T-cell (primary cell): ENCODE data around the gene TGIF2LX. TPM values are rescaled to one million over a fixed set of nuclear protein-coding genes. Genes with fewer than 3 reads are reported as not detected.
"Not testable (repeated sequence)": the region's sequence is repeated elsewhere in the genome, so short reads cannot be mapped to it uniquely, and the experiment has no call there.

ENCODE experiments used
- ATAC-seq, 4 experiments: fragments of 200-7000 bp in 3 of 4; fragments of 150-1000 bp in 1 of 4; cut with Tn5 transposase; replicated peaks in 1 of 4; 1 replicate in 3 of 4; 2 replicates in 1 of 4; pipeline ENCODE4 v1.10.0; 2021; ENCODE audit warnings: moderate library complexity in 3 of 4, mild to moderate bottlenecking in 2 of 4, moderate number of reproducible peaks in 1 of 4
- CTCF ChIA-PET, 2 donors: fragments of 300-600 bp; sonication (Branson Sonifier 250); formaldehyde crosslinking; loops; one replicate each; lab custom pipeline; 2022; ENCODE audit warnings: antibody characterized with exemption in 2 of 2; lab: Charles Lee
- POLR2A ChIA-PET, 2 donors: fragments of 300-600 bp; sonication (Branson Sonifier 250); formaldehyde crosslinking; loops; one replicate each; lab custom pipeline; 2022; ENCODE audit warnings: antibody characterized with exemption in 2 of 2; lab: Charles Lee
- DNase-seq, 35 experiments: peaks; one replicate each; pipeline versions ENCODE4 v3.0.0 to v3.0.0-alpha.2; 2013 to 2023
- H3K27ac ChIP-seq: one replicate; pipeline ENCODE4 v1.5.1; 2013; ENCODE audit warnings: low read length
- H3K27me3 ChIP-seq, 2 experiments: replicated peaks in 1 of 2; 1 replicate in 1 of 2; 2 replicates in 1 of 2; pipeline versions ENCODE4 v1.6.1 to v1.7.0; 2013; ENCODE audit warnings: low read length in 1 of 2, mixed read lengths in 1 of 2; ENCODE audit not compliant: control insufficient read depth in 2 of 2, insufficient read depth in 2 of 2; ENCODE audit errors: extremely low read depth in 1 of 2
- H3K36me3 ChIP-seq, 2 donors: 1 replicate in 1 of 2; 2 replicates in 1 of 2; pipeline versions ENCODE4 v1.6.1 to v1.7.0; 2013; ENCODE audit warnings: low read length in 1 of 2; ENCODE audit not compliant: control insufficient read depth in 2 of 2, insufficient read depth in 1 of 2; ENCODE audit errors: extremely low read depth in 1 of 2
- H3K4me1 ChIP-seq, 2 experiments: 1 replicate in 1 of 2; 2 replicates in 1 of 2; pipeline versions ENCODE4 v1.6.1 to v1.7.0; 2013; ENCODE audit warnings: low read length in 2 of 2, mixed read lengths in 1 of 2; ENCODE audit not compliant: insufficient read depth in 2 of 2, control insufficient read depth in 1 of 2; ENCODE audit errors: extremely low read depth in 1 of 2
- H3K4me3 ChIP-seq, 2 donors: 1 replicate in 1 of 2; 2 replicates in 1 of 2; pipeline versions ENCODE4 v1.5.1 to v1.7.0; 2013; ENCODE audit warnings: mild to moderate bottlenecking in 2 of 2, low read length in 1 of 2, moderate library complexity in 1 of 2; ENCODE audit not compliant: control insufficient read depth in 1 of 2; ENCODE audit errors: extremely low read depth in 1 of 2
- H3K9me3 ChIP-seq: 2 replicates; pipeline ENCODE4 v1.7.0; 2013
- H3K27ac Mint-ChIP-seq, 2 donors: one replicate each; pipeline ENCODE4 v1.8.0; 2020 to 2021; ENCODE audit warnings: mild to moderate bottlenecking in 2 of 2, mixed read lengths in 2 of 2
- H3K27me3 Mint-ChIP-seq, 2 donors: one replicate each; pipeline ENCODE4 v1.8.0; 2021 to 2022; ENCODE audit warnings: mixed read lengths in 2 of 2
- H3K36me3 Mint-ChIP-seq: one replicate; pipeline ENCODE4 v1.8.0; 2021; ENCODE audit warnings: mixed read lengths
- H3K4me1 Mint-ChIP-seq, 3 donors: one replicate each; pipeline ENCODE4 v1.8.0; 2020 to 2022; ENCODE audit warnings: mixed read lengths in 3 of 3, mild to moderate bottlenecking in 1 of 3
- H3K4me3 Mint-ChIP-seq, 3 donors: one replicate each; pipeline ENCODE4 v1.8.0; 2020 to 2022; ENCODE audit warnings: mild to moderate bottlenecking in 3 of 3, mixed read lengths in 3 of 3, moderate library complexity in 3 of 3
- H3K9me3 Mint-ChIP-seq, 3 donors: one replicate each; pipeline ENCODE4 v1.8.0; 2020 to 2022; ENCODE audit warnings: mixed read lengths in 3 of 3
- WGBS: methylation state at CpG from one replicate; pipeline ENCODE4 v1.1.5; 2013; ENCODE audit warnings: missing lambda C conversion rate; ENCODE audit not compliant: insufficient coverage; 5-methylcytosine and 5-hydroxymethylcytosine counted together
- total RNA-seq, 35 experiments: library from RNA in 6 of 35; stranded (reverse) in 6 of 35; fragments of 120-200 nt in 1 of 35; gene quantifications; one replicate each; pipeline versions ENCODE4 v1.2.1 to v1.2.4 and lab custom pipeline; 2013 to 2026

TGIF2LX gene
- total RNA-seq: not detected
- not detected for total RNA-seq (2013)
- 0 reads per million in 29 experiments for total RNA-seq (lab: John Stamatoyannopoulos, UW)

- DNase-seq, H3K36me3 Mint-ChIP-seq: not testable (repeated sequence)
These were observed at the start of gene TGIF2LX for GRCh38 chrX:89921665-89922064. TSS of gene TGIF2LX (plus strand) at chrX:89921908. CDS start at chrX:89922086, 178 bp downstream.

GRCh38 chrX:89922338-89922934 lies 728 bp downstream of the TGIF2LX start:
- POLR2A ChIA-PET, CTCF ChIA-PET, H3K4me3 Mint-ChIP-seq, DNase-seq, H3K36me3 ChIP-seq, H3K4me1 Mint-ChIP-seq, H3K9me3 Mint-ChIP-seq, H3K4me3 ChIP-seq, H3K36me3 Mint-ChIP-seq, ATAC-seq, H3K9me3 ChIP-seq, H3K27me3 Mint-ChIP-seq, H3K27ac Mint-ChIP-seq, H3K27ac ChIP-seq, H3K4me1 ChIP-seq, H3K27me3 ChIP-seq: not testable (repeated sequence)
- no CpG with 5 or more reads among the region's 18 CpGs for WGBS

More at GRCh38 chrX:89921665-89922064, at the start of gene TGIF2LX:
- H3K4me3 Mint-ChIP-seq, H3K36me3 ChIP-seq, H3K27ac ChIP-seq, H3K27ac Mint-ChIP-seq, POLR2A ChIA-PET, H3K9me3 Mint-ChIP-seq, H3K27me3 Mint-ChIP-seq, H3K4me1 Mint-ChIP-seq, CTCF ChIA-PET, ATAC-seq, H3K9me3 ChIP-seq, H3K4me3 ChIP-seq, H3K27me3 ChIP-seq, H3K4me1 ChIP-seq: not testable (repeated sequence)
- WGBS: 100% methylated on average over 1 of the region's 9 CpGs

GRCh38 chrX:89943077-89943476 lies 21.4 kb downstream of the TGIF2LX start:
- H3K4me3 Mint-ChIP-seq, H3K36me3 ChIP-seq, CTCF ChIA-PET, H3K4me3 ChIP-seq, H3K4me1 Mint-ChIP-seq, H3K9me3 Mint-ChIP-seq, DNase-seq, H3K27me3 Mint-ChIP-seq, H3K36me3 Mint-ChIP-seq, H3K9me3 ChIP-seq, H3K27ac Mint-ChIP-seq, H3K27ac ChIP-seq, H3K4me1 ChIP-seq, POLR2A ChIA-PET, ATAC-seq, H3K27me3 ChIP-seq: not testable (repeated sequence)
- 65% methylated on average over 2 of the region's 5 CpGs for WGBS

- H3K4me3 Mint-ChIP-seq, H3K4me3 ChIP-seq, CTCF ChIA-PET, H3K27ac Mint-ChIP-seq, H3K9me3 Mint-ChIP-seq, POLR2A ChIA-PET, H3K27me3 Mint-ChIP-seq, H3K9me3 ChIP-seq, H3K27me3 ChIP-seq, ATAC-seq, DNase-seq, H3K27ac ChIP-seq, H3K4me1 Mint-ChIP-seq, H3K36me3 Mint-ChIP-seq, H3K36me3 ChIP-seq, H3K4me1 ChIP-seq: not testable (repeated sequence)
- WGBS: 67% methylated on average over 3 of the region's 24 CpGs
These were observed 43.9 kb downstream of the TGIF2LX start for GRCh38 chrX:89965588-89965987.
